ENCODE results near the gene ZNF473.

The ZNF473 gene

DNA sequence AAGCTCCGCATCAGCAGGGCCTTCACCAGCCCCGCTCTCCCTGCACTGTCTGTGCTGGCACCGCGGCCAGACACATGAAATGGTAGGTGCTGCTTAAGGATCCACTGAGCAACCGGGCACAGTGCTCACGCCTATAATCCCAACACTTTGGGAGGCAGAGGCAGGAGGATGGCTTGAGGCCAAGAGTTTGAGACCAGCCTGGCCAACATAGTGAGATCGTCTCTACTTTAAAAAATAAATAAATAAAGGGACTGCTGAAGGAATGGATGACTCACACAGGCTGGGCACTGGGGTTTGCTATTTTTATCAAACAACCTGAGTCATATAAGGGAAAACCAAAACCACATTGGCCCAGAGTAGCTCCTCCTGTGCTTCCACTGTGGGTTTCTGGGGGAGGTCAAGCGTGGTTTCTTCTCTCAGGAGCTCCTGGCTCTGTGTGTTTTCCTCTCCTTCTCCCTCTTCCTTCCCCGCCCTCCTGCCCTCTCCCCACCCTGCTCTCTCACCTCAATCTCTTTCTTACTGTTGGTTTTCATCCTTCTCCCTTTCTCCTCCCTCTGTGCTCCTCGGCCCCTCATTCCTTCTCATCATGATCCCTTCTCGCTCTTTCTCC is 21.9 kb upstream of the ZNF473 start:
- DNase-seq, result peak; percentile 63

DNA sequence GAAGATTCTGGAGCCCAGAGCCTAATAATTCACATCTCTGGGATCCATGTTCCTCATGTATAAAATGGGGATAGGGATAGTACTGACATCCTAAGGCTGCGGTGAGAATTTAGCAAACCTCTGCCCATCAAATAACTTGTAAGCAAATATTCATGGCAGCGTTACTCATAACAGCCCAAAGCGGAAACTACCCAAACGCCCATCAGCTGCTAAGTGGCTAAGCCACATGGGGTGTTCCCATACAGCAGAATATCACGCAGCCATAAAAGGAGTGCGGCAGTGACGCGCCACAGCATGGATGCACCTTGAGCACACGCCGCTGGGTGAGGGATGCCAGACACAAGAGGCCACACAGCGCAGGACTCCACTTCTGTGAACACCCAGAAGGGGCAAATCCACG is 20.4 kb upstream of the ZNF473 start:
- no peak for DNase-seq

GRCh38 chr19:50007170-50007569 is 18.6 kb upstream of the ZNF473 start:
- no peak for DNase-seq

DNA sequence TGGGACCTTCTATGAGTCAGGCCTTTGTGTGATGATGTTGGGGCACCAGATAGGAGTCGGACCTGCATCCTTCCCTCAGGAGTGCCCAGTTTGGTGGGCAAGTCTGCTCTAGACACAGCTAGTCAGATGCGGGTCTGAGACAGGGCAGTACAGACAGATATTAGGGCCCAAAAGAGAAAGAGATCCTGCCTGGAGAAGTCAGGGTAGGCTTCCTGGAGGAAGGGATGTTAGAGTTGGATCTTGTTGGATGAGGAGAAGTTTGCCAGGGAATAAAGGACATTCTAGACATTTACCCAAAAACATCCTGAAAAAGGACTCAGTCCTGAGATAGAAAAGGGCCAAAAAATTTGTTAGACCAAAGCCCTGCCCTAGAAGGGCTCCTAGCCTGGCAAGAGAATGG is 17.9 kb upstream of the ZNF473 start:
- no peak for DNase-seq

DNA sequence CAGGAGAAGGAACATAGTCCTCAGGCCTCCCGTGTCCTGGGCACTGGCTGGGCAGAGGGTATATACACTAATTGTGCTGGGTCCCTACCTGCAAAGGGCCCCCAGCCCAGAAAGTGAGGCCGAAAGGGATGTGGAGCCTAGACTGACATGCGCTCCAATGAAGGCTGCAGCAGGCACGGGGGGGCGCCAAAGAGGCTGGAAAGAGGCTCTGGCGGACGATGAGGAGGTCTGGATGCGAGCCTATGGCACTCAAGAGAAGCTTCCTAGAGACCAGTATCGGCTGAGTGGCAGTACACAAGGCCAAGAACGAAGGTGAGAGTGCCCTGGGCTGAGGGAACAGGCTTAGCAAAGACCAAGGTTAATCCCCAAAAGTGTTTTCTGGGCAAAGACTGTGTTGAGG is 17.3 kb upstream of the ZNF473 start:
- no peak for DNase-seq

DNA sequence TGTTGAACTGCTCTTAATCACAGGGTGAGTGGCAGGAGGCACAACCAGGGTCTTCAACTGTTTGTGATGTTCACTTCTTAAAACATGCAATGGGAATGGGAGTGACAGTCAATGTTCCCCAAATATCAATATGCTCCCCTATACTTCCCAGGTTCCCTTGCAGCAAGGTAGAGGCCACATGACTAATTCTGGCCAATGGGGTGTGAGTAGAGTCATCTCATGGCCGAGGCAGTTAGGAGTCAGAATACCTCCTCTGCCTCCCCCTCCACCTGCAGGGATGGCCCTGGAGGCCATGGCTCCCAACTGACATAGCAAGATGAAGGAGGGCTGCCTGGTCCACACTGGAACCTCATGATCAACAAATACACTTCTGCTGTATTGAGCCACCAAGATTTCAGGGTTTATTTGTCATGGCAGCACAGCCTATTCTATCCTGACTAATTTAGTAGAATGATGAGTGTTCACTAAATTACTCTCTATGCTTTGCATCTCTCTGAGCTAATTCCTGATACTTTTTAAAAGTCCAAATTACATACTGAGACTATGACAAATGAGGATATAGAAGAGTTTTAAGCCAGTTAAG is 9.5 kb upstream of the ZNF473 start:
- no peak for DNase-seq

DNA sequence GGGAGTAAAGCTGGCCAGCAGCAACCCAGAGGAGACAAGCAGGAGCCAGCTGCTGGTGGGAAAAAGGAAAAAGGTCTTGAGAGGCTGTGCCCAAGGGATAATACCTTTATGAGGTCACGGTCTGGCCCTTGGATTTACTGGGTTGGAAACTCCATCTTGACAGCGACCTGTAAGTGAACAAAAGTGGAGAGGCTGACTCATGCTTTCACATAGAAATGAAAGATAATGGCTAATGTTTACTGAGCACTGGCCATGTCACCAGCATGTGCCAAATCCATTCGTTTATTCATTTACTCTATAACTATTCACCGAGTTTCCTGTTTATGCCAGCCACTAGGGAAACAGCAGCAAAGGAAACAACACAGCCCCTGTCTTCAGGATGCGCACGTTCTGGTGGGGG is 5.3 kb upstream of the ZNF473 start:
- DNase-seq, result no peak

DNA sequence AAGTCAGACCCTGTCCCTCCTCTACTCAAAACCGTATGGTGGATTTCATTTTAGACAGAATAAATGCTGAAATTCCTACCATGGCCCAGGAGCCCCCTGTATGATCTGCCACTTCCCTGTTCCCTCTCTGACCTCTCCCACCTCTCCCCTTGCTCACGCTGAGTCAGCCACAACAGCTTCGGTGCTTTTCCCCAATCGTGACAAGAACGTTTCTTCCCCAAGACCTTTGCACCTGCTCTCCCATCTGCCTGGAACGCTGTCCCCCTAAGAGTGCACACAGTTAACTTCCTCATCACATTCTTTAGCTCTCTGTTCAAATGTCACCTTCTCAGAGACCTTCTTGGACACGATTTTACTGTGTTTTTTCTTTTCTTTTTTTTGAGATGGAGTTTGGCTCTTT is 3.0 kb upstream of the ZNF473 start:
- DNase-seq, result no peak

DNA sequence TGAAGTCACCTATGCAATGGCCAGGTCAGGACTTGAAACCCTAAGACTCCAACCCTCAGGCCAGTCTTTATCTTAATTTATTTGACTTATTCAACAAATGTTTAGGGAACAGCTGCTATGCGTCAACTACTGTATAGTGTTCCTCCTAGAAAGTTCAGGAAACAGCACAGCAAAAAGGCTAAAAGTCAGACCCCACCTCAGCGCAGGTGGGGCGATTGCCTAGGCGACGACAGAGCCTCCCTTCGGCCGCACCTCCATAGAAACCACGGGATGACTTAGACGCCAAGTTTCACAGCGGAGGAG is 1.1 kb upstream of the ZNF473 start:
- DNase-seq, result no peak

DNA sequence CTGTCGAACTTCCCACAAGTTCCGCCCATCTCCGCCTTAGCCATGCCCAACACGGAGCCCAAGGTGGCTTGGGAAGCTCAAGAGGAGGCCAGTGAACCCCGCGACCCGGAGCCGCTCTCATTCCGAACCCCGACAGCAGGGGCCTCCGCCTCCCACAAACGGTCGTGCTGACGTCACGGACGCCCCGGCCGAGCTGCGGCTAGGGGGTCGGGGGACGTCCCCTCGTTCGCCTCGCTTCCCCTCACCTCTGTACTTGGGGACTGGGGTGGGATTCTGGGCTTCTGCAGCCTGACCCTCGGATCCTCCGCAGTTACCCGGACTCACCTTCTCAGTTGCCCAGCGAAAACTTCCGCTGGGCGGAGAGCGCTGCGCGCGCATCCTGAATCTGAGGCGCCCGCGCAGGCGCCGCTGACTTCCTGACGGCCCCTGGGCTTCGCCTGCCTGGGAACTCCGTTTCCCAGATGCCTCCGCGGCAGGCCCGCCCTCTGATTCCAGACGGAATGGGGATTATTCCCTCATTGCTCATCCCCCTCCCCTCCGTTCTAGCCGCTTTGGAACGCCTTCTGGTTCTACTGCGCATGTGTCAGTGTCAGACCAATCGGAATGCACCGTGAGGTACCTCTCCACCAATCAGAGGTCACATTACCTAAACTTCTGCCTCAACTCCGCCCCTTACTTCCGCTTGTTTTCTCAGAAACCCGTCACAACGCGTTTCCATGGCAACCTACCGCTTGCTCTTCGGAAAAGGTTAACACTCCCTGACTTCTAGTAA is 597 bp upstream of the ZNF473 start, which contains the start of gene VRK3:
VRK3 (minus strand) TSS at position 351 of the 772 bp plus-strand sequence. CDS start 9,210 bp downstream, outside the sequence.
- peak; percentile 99 for DNase-seq

- DNase-seq, result no peak
Observed at GRCh38 chr19:50026550-50026906, 723 bp downstream of the ZNF473 start.

DNA sequence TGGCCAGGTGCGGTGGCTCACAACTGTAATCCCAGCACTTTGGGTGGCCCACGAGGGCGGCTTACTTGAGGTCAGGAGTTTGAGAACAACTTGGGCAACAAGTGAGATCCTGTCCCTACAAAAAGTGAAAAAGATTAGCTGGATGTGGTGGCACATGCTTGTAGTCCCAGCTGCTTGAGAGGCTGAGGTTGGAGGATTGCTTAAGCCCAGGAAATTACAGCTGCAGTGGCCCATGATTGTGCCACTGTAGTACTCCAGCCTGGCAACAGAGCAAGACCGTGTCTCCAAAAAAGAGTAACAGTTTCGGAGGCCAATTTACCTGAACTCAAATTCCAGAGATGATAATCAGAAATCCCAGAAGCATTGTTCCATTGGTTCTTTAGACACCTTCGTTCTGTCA is 4.4 kb downstream of the ZNF473 start:
- DNase-seq, result no peak

- no peak for DNase-seq
Observed at GRCh38 chr19:50030937-50031336, 5.1 kb downstream of the ZNF473 start.

- DNase-seq, result no peak
Observed at GRCh38 chr19:50036908-50037307, 11.1 kb downstream of the ZNF473 start.

DNA sequence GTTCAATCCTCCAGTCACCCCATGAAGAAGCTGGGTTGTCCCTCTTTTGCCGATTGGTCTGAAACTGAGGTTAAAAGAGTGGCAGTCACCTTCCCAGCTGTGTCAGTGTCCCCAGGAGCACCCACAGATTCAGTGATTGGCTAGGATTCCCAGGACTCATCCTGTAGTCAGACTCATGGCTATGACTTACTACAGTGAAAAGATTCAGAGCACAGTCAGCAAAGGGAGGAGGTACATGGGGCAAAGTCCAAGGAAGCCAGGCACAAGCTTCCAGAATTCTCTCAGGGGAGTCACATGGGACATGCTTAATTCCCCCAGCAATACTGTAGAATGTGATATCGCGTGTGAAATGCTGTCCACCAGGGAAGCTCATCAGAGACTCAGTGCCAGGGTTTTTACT is 14.2 kb downstream of the ZNF473 start:
- no peak for DNase-seq

- no peak for DNase-seq
Observed at GRCh38 chr19:50040967-50041366, 15.2 kb downstream of the ZNF473 start.

DNA sequence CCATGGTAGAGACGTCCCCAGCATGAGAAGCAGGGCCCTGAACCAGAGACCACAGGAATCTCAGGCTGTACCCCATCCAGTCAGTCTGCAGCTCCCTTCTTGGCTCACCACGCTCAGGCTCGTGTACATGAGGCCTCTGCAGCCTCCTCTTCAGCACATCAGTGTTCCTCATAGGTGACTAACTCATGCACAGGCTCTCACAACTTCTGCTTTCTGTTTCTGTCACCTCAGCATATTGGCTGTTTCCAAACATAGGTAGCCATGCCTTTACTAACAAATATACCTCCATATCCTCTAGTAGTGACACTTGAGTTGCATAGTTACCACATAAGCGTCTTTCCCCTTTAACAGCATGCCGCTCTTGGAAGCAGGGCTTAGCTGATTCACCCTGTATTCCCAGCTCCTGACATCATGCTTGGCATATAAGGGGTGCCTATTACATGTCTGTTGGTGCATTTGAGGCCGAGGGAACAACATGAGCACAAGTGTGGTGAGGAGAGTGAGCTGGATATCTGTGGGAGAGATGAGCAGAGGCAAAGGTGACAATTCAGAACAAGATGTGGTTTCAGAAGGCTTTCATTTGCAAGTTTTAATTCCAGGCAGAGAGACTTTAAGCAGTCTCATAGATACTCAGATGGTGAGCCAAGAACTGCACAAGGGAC is 16.7 kb downstream of the ZNF473 start:
- no peak for DNase-seq

- no peak for DNase-seq
Observed at GRCh38 chr19:50043967-50044366, 18.2 kb downstream of the ZNF473 start.

- no peak for DNase-seq
Observed at GRCh38 chr19:50044922-50045321, 19.1 kb downstream of the ZNF473 start.

GRCh38 chr19:50046649-50047503 is 21.1 kb downstream of the ZNF473 start:
- no peak for DNase-seq

DNA sequence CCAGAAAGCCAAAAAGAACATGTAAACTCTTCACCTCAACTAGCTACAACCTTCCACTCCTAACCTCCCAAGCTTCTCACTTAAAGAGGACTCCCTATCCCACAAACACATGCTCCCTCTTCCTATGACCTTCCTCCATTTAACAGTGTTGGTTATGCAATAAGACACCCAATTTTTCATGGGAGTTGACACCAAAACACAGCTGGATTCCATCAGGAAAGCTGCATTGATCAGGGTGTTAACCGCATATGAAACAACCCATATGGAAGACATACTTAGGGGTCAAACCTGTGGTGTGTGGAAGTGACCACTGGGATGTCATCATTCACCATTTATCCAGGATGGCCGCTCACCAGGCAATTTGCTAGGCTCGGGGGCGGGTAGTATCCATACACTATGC is 21.9 kb downstream of the ZNF473 start:
- DNase-seq, result no peak

- no peak for DNase-seq
Observed at GRCh38 chr19:50050406-50051227, 24.8 kb downstream of the ZNF473 start.
